SK-N-SH treated with all-trans-retinoic acid at 6 μM for 48 hours (cell line): Measurements from ENCODE around the gene RASSF1.

Experiments used
- ARNTL ChIP-seq: fragments of 450-650 bp; formaldehyde crosslinking; IDR thresholded peaks from 2 replicates; pipeline ENCODE4 v1.5.0; 2020; ENCODE audit warnings: low read depth, mild to moderate bottlenecking, moderate library complexity, borderline replicate concordance
- BACH2 ChIP-seq: fragments of 250-450 bp; sonication (Bioruptor Pico); IDR thresholded peaks from 2 replicates; pipeline ENCODE4 v1.9.0; 2021; ENCODE audit warnings: mild to moderate bottlenecking, borderline replicate concordance
- PATZ1 ChIP-seq: fragments of 250-450 bp; sonication (Bioruptor Pico); IDR thresholded peaks from 2 replicates; pipeline ENCODE4 v1.8.0; 2020; ENCODE audit warnings: mild to moderate bottlenecking, moderate library complexity, borderline replicate concordance
- ZFP3 ChIP-seq: fragments of 250-450 bp; sonication (Bioruptor Pico); IDR thresholded peaks from 2 replicates; pipeline ENCODE4 v1.5.0; 2020; ENCODE audit warnings: mild to moderate bottlenecking, moderate library complexity
- ZFP30 ChIP-seq: fragments of 450-650 bp; formaldehyde crosslinking; IDR thresholded peaks from 2 replicates; pipeline ENCODE4 v1.5.0; 2022; ENCODE audit warnings: mild to moderate bottlenecking, moderate library complexity
- ZNF565 ChIP-seq: fragments of 450-650 bp; formaldehyde crosslinking; conservative IDR thresholded peaks from 2 replicates; pipeline ENCODE4 v1.5.0; 2020; ENCODE audit warnings: low read depth, mild to moderate bottlenecking, moderate library complexity

GRCh38 chr3:50319894-50320625 lies 20.6 kb downstream of the RASSF1 start:
- TF ChIP-seq ZFP30 (no peak), ZNF565 (no peak), ZFP3 (CRISPR knock-in tag) (no peak), ARNTL (CRISPR knock-in tag) (no peak), BACH2 (CRISPR knock-in tag) (no peak), PATZ1 (CRISPR knock-in tag) (no peak)
